PC-3 (cell line): ENCODE measurements around the gene ZDHHC1. TPM values are rescaled to one million over a fixed set of nuclear protein-coding genes. Genes with fewer than 3 reads are reported as not detected.

Source experiments
- ATAC-seq: fragments of 200-7000 bp; cut with Tn5 transposase; 2 replicates; pipeline ENCODE4 v1.9.1; 2020; ENCODE audit warnings: mild to moderate bottlenecking, moderate library complexity
- BruUV-seq: library from RNA; stranded (reverse); fragments of 400-500 nt; replicated peaks from 2 replicates; lab custom pipeline; 2021; lab: Mats Ljungman, UMichigan
- CTCF ChIA-PET: fragments of 300-600 bp; sonication (Branson Sonifier 250); formaldehyde crosslinking; loops from one replicate; lab custom pipeline; 2022; ENCODE audit warnings: antibody characterized with exemption; lab: Charles Lee
- POLR2A ChIA-PET: fragments of 300-600 bp; sonication (Branson Sonifier 250); formaldehyde crosslinking; loops from one replicate; lab custom pipeline; 2022; ENCODE audit warnings: antibody characterized with exemption; ENCODE audit not compliant: unreplicated experiment; lab: Charles Lee
- DNase-seq: peaks from one replicate; pipeline ENCODE4 v3.0.0-alpha.2; 2015
- H2AFZ ChIP-seq: fragments of 300-600 bp; sonication (generic); 2 replicates; pipeline ENCODE4 v1.6.0; 2016; ENCODE audit warnings: antibody characterized with exemption, low read length
- H3F3A ChIP-seq: fragments of 300-600 bp; sonication (generic); one replicate; pipeline ENCODE4 v1.6.0; 2017; ENCODE audit warnings: antibody characterized with exemption, low read length, control low read depth, mild to moderate bottlenecking; ENCODE audit not compliant: unreplicated experiment
- H3K27ac ChIP-seq: fragments of 300-600 bp; sonication (generic); 2 replicates; pipeline ENCODE4 v1.5.1; 2016; ENCODE audit warnings: mild to moderate bottlenecking, low read length
- H3K27me3 ChIP-seq: fragments of 300-600 bp; sonication (generic); 2 replicates; pipeline ENCODE4 v1.6.1; 2016; ENCODE audit warnings: low read length, mixed read lengths
- H3K36me3 ChIP-seq: fragments of 300-600 bp; sonication (generic); 2 replicates; pipeline ENCODE4 v1.6.1; 2016; ENCODE audit warnings: low read depth, mixed run types, low read length, mixed read lengths
- H3K4me1 ChIP-seq: fragments of 300-600 bp; sonication (generic); 2 replicates; pipeline ENCODE4 v1.5.1; 2016; ENCODE audit warnings: low read length; ENCODE audit not compliant: insufficient read depth
- H3K4me2 ChIP-seq: fragments of 300-600 bp; sonication (generic); 2 replicates; pipeline ENCODE4 v1.6.0; 2016; ENCODE audit warnings: low read length
- H3K4me3 ChIP-seq: fragments of 300-600 bp; sonication (generic); 2 replicates; pipeline ENCODE4 v1.5.1; 2016; ENCODE audit warnings: mild to moderate bottlenecking, low read length, mixed read lengths
- H3K79me2 ChIP-seq: fragments of 300-600 bp; sonication (generic); 2 replicates; pipeline ENCODE4 v1.6.1; 2017; ENCODE audit warnings: low read length, mixed read lengths
- H3K9ac ChIP-seq: fragments of 300-600 bp; sonication (generic); 2 replicates; pipeline ENCODE4 v1.6.0; 2016; ENCODE audit warnings: mild to moderate bottlenecking, low read length
- H3K9me2 ChIP-seq: fragments of 300-600 bp; sonication (generic); replicated peaks from 2 replicates; pipeline ENCODE4 v1.6.1; 2016; ENCODE audit warnings: mixed run types, low read length, mixed read lengths
- H3K9me3 ChIP-seq: fragments of 300-600 bp; sonication (generic); 2 replicates; pipeline ENCODE4 v1.6.1; 2016; ENCODE audit warnings: low read length, mixed read lengths
- H4K20me1 ChIP-seq: fragments of 300-600 bp; sonication (generic); 2 replicates; pipeline ENCODE4 v1.6.1; 2016; ENCODE audit warnings: low read length, mixed read lengths
- CTCF ChIP-seq: fragments of 300-600 bp; sonication (generic); conservative IDR thresholded peaks from 2 replicates; pipeline ENCODE4 v1.5.1; 2017; ENCODE audit warnings: antibody characterized with exemption, low read depth, mild to moderate bottlenecking, low read length
- EZH2 ChIP-seq: fragments of 300-600 bp; sonication (generic); IDR thresholded peaks from one replicate; pipeline ENCODE4 v1.6.1; 2017; ENCODE audit warnings: antibody characterized with exemption, mild to moderate bottlenecking, low read length; ENCODE audit not compliant: unreplicated experiment
- EZH2phosphoT487 ChIP-seq: fragments of 300-600 bp; sonication (generic); IDR thresholded peaks from 2 replicates; pipeline ENCODE4 v1.6.1; 2018; ENCODE audit warnings: mild to moderate bottlenecking, antibody characterized with exemption, low read length, borderline replicate concordance
- intact Hi-C: fragments of 100-400 bp; cut with micrococcal nuclease; formaldehyde crosslinking; loops from 2 replicates; pipeline ENCODE4 v1.9.0; 2023
- total RNA-seq: library from RNA; depleted of rRNA; stranded (reverse); fragments of >200 nt; gene quantifications from 2 replicates; pipeline ENCODE4 v1.2.3, GENCODE V29; 2014

ZDHHC1 gene
- total RNA-seq, 1 experiment from 2014 or later = 4.8 TPM

GRCh38 chr16:67391424-67392300, 24.6 kb downstream of the ZDHHC1 start:
- H3K9me3 ChIP-seq = no peaks in the 10 kb centered on the region
- H3K4me3 ChIP-seq = no peak overlapping the region
- no peak overlapping the region for H3K9ac ChIP-seq
- POLR2A ChIA-PET = no interaction called here
- ATAC-seq = no peak
- no peaks in the 10 kb centered on the region for H3F3A ChIP-seq
- no peaks in the 10 kb centered on the region for H3K27me3 ChIP-seq
- no peak overlapping the region for H3K4me2 ChIP-seq
- H3K27ac ChIP-seq = no peak overlapping the region
- no peaks in the 10 kb centered on the region for H3K79me2 ChIP-seq
- DNase-seq = no peak
- no peaks in the 10 kb centered on the region for H3K36me3 ChIP-seq
- CTCF ChIA-PET = interaction anchor here (0.6 kb wide), 1 partner anchor 15 kb away, joined by 13 read pairs; no protein-coding TSS in a partner anchor
- no peak overlapping the region for H2AFZ ChIP-seq
- intact Hi-C loops = loop anchor here (10.0 kb wide), 1 partner anchor 47 kb away; no protein-coding TSS in a partner anchor
- no peaks in the 10 kb centered on the region for H4K20me1 ChIP-seq
- no peak for TF ChIP-seq CTCF
- no peak for TF ChIP-seq EZH2
- no peak for TF ChIP-seq EZH2phosphoT487
- no TSS peak for BruUV-seq
- H3K9me2 ChIP-seq = no peaks in the 10 kb centered on the region
- peaks cover 5% of the 10 kb centered on the region; the same call in 1 of the 2 replicates for H3K4me1 ChIP-seq

- H3K4me3 ChIP-seq = no peak overlapping the region
- no peak for TF ChIP-seq CTCF
- TF ChIP-seq EZH2 = no peak
- no peak for TF ChIP-seq EZH2phosphoT487
- H3K9me2 ChIP-seq = no peaks in the 10 kb centered on the region
- POLR2A ChIA-PET = no interaction called here
- no peak for ATAC-seq
- H2AFZ ChIP-seq = no peak overlapping the region
- H4K20me1 ChIP-seq = no peaks in the 10 kb centered on the region
- no peaks in the 10 kb centered on the region for H3K36me3 ChIP-seq
- H3K4me2 ChIP-seq = no peak overlapping the region
- no peaks in the 10 kb centered on the region for H3K79me2 ChIP-seq
- H3K9ac ChIP-seq = no peak overlapping the region
- CTCF ChIA-PET = interaction anchor here (0.6 kb wide), 1 partner anchor 14 kb away, joined by 13 read pairs; no protein-coding TSS in a partner anchor
- no peaks in the 10 kb centered on the region for H3F3A ChIP-seq
- DNase-seq = no peak
- no peaks in the 10 kb centered on the region for H3K9me3 ChIP-seq
- peaks cover 3% of the 10 kb centered on the region; the same call in 1 of the 2 replicates for H3K4me1 ChIP-seq
- intact Hi-C loops = loop anchor here (10.0 kb wide), 1 partner anchor 46 kb away; no protein-coding TSS in a partner anchor
- no peaks in the 10 kb centered on the region for H3K27me3 ChIP-seq
- H3K27ac ChIP-seq = no peak overlapping the region
- BruUV-seq = no TSS peak
Measured at GRCh38 chr16:67390816-67391423, 25.4 kb downstream of the ZDHHC1 start.
